GM21619 (cell line): ENCODE measurements around the gene CD248.
"Not testable (repeated sequence)": the region's sequence is repeated elsewhere in the genome, so short reads cannot be mapped to it uniquely, and the experiment has no call there.

Experiments used
- ATAC-seq: cut with Tn5 transposase; IDR thresholded peaks from one replicate; pipeline ENCODE4 v1.9.1; 2021; ENCODE audit not compliant: unreplicated experiment

The CD248 gene

GRCh38 chr11:66313321-66314185 is 3.3 kb downstream of the CD248 start:
- no peak for ATAC-seq

- peak; percentile 63 for ATAC-seq
Measured at GRCh38 chr11:66312549-66313320, 4.1 kb downstream of the CD248 start.

GRCh38 chr11:66311965-66312548 is 4.8 kb downstream of the CD248 start:
- peak; percentile 67 for ATAC-seq

- ATAC-seq, result peak; percentile 2
Measured at GRCh38 chr11:66311470-66311964, 5.3 kb downstream of the CD248 start.

GRCh38 chr11:66310803-66311440 is 5.9 kb downstream of the CD248 start:
- ATAC-seq, result not testable (repeated sequence)

GRCh38 chr11:66310324-66310723 is 6.5 kb downstream of the CD248 start:
- ATAC-seq, result no peak

GRCh38 chr11:66309475-66309874 is 7.4 kb downstream of the CD248 start:
- no peak for ATAC-seq

GRCh38 chr11:66302656-66303055 is 14.2 kb downstream of the CD248 start:
- no peak for ATAC-seq

GRCh38 chr11:66299186-66299585 is 17.7 kb downstream of the CD248 start:
- ATAC-seq, result no peak

- ATAC-seq, result no peak
Measured at GRCh38 chr11:66297610-66298009, 19.2 kb downstream of the CD248 start.

GRCh38 chr11:66294626-66295620 is 21.9 kb downstream of the CD248 start:
- ATAC-seq, result no peak

- ATAC-seq, result no peak
Measured at GRCh38 chr11:66293777-66294625, 22.8 kb downstream of the CD248 start.

GRCh38 chr11:66293352-66293751 is 23.5 kb downstream of the CD248 start:
- no peak for ATAC-seq

GRCh38 chr11:66292543-66293332 is 24.1 kb downstream of the CD248 start:
- no peak for ATAC-seq

- no peak for ATAC-seq
Measured at GRCh38 chr11:66291706-66292542, 24.9 kb downstream of the CD248 start, which contains the start of gene TMEM151A. TMEM151A (plus strand) TSS chr11:66291894; CDS start chr11:66292014, 120 bp downstream.

GRCh38 chr11:66291303-66291705 is 25.5 kb downstream of the CD248 start:
- ATAC-seq, result no peak

GRCh38 chr11:66290330-66290621 is 26.6 kb downstream of the CD248 start:
- ATAC-seq, result no peak
